CD4-positive, alpha-beta T cell treated with Interleukin-15 for 4 hours (primary cell): ENCODE data around the gene DRICH1.
"Not testable (repeated sequence)": the region's sequence is repeated elsewhere in the genome, so short reads cannot be mapped to it uniquely, and the experiment has no call there.

Experiments
- DNase-seq: peaks from one replicate; pipeline ENCODE4 v3.0.0-alpha.2; 2020; ENCODE audit warnings: low spot score

Gene DRICH1

GRCh38 chr22:23598805-23599518 is 33.2 kb downstream of the DRICH1 start:
- no peak for DNase-seq

- not testable (repeated sequence) for DNase-seq
These were observed 34.4 kb downstream of the DRICH1 start for GRCh38 chr22:23597576-23598268.

- DNase-seq, result not testable (repeated sequence)
These were observed 36.2 kb downstream of the DRICH1 start for GRCh38 chr22:23595904-23596303.

- DNase-seq, result no peak
These were observed 40.3 kb downstream of the DRICH1 start for GRCh38 chr22:23591846-23592245.

- peak; percentile 38 for DNase-seq
These were observed 40.8 kb downstream of the DRICH1 start for GRCh38 chr22:23591201-23591791.

GRCh38 chr22:23583836-23584235 is 48.3 kb downstream of the DRICH1 start:
- DNase-seq, result no peak

GRCh38 chr22:23583153-23583552 is 49.0 kb downstream of the DRICH1 start:
- DNase-seq, result no peak

- no peak for DNase-seq
These were observed 50.9 kb downstream of the DRICH1 start for GRCh38 chr22:23581260-23581650.

GRCh38 chr22:23580576-23581259 is 51.4 kb downstream of the DRICH1 start:
- DNase-seq, result no peak

GRCh38 chr22:23579870-23580575 is 52.1 kb downstream of the DRICH1 start, which contains the start of gene IGLL1:
Gene IGLL1 (minus strand): TSS chr22:23580290. CDS start chr22:23580190, 100 bp downstream.
- DNase-seq, result no peak

GRCh38 chr22:23579280-23579679 is 52.8 kb downstream of the DRICH1 start:
- no peak for DNase-seq

- DNase-seq, result no peak
These were observed 53.8 kb downstream of the DRICH1 start for GRCh38 chr22:23578306-23578705.

GRCh38 chr22:23576681-23577080 is 55.4 kb downstream of the DRICH1 start:
- DNase-seq, result no peak

- no peak for DNase-seq
These were observed 56.5 kb downstream of the DRICH1 start for GRCh38 chr22:23575601-23576000.

GRCh38 chr22:23574877-23575276 is 57.2 kb downstream of the DRICH1 start:
- DNase-seq, result no peak

- no peak for DNase-seq
These were observed 57.7 kb downstream of the DRICH1 start for GRCh38 chr22:23574371-23574811.

GRCh38 chr22:23573701-23574235 is 58.4 kb downstream of the DRICH1 start:
- DNase-seq, result not testable (repeated sequence)

GRCh38 chr22:23573106-23573505 is 59.0 kb downstream of the DRICH1 start:
- not testable (repeated sequence) for DNase-seq

GRCh38 chr22:23571486-23571885 is 60.6 kb downstream of the DRICH1 start:
- no peak for DNase-seq

GRCh38 chr22:23570681-23571080 is 61.4 kb downstream of the DRICH1 start:
- no peak for DNase-seq

- no peak for DNase-seq
These were observed 62.4 kb downstream of the DRICH1 start for GRCh38 chr22:23569716-23570115.
